ENCODE data around the gene PRSS22.

Gene PRSS22

DNA sequence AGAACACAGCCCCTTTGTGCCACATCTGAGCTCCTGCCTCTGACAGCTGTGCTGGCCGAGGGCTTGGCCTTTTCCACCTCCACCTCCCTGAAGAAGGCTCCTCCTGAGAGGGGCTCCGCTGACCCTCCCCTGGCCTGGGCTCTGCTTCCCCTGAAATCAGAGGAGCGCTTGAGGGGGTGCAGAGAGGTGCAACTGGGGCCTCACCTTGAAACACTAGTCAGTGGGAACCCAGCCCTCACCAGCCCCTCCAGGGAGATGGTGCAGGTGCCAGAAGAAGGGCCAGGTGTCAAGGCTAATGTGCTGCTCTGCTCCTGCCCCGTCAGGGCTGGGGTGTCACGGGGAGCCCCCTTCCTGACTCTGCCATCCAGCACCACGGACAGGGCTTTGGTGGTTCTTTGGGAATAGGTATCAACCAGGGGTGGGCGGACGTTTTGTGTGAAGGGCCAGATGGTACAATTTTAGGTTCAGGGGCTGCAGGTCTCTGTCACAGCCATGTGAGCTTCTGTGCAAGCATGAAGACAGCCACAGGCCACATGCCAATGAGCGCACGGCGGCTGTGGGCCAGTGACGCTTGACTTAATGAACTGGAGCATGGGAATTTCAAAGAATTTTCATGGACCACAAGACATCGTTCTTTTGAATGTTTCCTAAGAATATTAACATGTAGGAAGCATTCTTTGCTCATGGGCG lies 30.0 kb downstream of the PRSS22 start:
- DNase-seq (ENCODE audit: low read depth), result no peak

DNA sequence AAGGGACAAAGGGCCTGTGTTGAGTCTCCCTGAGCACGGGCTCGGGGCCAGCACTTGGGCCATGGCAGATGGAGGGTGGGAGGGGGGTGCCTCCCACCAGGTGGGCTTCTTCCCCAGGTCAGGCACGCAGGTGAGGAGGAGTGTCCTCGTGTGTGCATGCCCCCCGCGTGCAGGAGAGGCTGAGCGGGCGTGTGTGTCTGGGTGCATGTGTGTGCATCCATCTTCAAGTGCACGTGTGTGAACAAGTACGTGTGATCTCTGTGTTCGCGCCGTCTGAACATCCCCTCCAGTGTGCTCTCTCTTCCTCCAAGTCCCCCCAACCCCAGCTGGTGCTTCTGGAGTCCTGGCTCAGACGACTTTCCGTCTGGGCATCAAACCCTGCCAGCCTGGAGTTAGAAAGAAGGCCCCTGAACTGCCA lies 30.6 kb downstream of the PRSS22 start:
- no peak for DNase-seq (ENCODE audit: low read depth)

DNA sequence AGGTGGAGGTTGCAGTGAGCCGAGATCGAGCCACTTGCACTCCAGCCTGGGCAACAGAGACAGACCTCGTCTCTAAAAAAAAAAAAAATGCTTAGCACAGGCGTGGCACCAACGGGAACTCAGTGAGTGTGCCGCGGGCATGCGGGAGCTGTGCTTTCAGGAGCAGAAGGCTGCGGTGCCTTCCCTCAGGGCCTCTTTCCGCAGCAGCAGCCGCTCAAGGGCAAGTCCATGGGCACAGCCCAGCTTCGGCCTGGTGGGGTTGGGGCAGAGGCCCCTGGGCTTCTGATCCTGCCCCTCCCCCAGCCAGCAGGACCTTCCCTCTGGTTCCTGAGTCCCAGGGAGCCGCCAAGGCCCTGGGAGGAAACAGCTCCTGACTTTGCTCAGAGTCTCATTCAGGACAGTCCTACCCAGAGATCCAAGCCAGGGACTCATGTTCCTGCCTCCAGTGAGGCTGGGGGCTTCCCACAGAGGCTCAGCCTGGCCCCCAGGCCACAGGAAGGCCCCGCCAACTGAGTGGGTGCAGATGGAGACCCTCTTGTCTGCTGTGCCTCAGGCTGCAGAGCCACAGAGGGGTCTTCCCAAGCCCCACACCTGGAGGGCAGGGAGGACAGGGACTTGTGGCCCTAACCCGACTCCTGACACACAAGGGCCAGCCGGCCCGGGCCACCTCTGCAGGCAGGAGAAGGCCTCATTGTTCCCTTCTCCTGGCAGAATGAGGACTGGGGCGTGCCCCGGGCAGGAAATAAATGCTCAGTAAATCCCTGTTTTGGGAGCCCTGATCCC lies 31.2 kb downstream of the PRSS22 start:
- no peak for DNase-seq (ENCODE audit: low read depth)

DNA sequence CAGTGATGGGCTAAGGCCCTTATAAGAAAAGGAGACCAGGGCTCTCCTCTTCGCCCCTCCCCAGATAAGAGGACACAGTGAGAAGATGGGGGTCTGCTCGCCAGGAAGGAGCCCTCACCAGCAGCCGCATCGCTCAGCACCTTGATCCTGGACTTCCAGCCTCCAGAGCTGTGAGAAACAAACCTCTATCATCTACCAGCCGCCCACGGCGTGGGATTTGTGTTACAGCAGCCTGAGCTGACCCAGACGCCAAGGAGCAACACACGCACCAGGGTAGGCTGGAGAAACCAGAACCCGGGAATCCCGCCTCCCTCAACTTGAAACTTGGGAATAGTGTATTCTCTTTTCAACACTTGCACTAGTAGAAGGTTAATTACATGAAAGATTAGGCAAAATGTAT lies 32.1 kb downstream of the PRSS22 start:
- DNase-seq (ENCODE audit: low read depth), result no peak

DNA sequence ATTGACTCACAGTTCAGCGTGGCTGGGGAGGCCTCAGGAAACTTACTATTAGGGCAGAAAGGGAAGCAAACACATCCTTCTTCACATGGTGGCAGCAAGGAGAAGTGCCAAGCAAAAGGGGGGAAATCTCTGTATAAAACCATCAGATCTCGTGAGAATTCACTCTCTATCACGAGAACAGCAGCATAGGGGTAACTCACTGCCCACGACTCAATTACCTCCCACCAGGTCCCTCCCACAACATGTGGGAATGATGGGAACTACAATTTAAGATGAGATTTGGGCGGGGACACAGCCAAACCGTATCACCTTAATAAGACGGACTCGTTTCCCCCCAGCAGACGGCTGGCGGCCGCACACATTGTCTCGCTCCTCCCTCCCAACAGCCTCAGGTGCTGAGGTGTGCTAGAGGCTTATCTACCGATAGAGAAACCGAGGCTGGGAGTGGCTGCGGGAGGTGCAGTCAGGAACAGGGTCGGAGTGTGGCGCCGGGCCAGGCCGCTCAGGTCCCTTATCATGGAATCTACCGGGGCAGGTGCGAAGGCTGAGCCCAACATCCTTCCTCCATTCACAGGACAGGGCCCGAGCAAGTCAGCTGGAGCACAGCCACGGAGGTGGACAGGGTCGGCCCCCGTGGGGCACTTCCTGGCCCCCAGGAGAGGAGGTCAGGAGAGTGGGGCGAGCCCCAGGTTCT lies 32.8 kb downstream of the PRSS22 start:
- no peak for DNase-seq (ENCODE audit: low read depth)

DNA sequence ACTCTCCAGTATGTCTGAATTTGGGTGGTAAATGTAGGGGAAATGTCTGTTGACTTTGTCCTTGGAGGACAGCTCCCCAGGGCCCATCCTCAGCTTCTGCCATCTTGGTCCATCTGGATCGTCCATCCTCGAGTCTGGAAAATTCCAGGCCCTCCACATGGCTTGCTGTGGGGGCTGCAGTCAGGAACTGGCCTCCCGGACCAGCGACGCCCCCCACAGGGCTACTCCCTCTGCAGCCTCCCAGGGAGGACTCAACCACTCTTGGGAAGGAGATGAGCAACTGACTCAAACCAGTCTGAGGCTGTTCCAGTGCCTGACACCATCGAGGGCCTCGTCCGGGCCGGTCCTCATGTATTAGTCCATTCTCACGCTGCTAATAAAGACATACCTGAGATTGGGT lies 33.3 kb downstream of the PRSS22 start:
- DNase-seq (ENCODE audit: low read depth), result no peak

DNA sequence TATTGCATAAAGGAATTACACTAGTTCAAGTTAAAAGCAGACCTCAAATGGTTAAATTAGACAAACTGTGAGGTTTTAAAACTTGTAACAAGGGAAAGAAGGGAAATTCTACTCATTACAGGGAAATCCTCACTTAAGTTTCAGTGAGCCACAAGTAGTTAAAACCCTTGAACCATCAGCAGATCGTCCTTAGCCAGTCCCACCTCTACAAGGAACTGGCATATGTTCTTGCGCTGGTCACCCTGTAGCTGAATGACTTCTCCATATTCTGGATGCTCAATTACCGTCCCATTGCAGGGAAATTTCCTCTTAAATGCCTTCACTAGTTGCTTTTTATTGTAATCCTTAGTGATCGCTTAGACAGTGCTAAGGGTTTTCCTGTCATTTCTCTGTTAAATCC lies 35.5 kb downstream of the PRSS22 start:
- DNase-seq (ENCODE audit: low read depth), result no peak

DNA sequence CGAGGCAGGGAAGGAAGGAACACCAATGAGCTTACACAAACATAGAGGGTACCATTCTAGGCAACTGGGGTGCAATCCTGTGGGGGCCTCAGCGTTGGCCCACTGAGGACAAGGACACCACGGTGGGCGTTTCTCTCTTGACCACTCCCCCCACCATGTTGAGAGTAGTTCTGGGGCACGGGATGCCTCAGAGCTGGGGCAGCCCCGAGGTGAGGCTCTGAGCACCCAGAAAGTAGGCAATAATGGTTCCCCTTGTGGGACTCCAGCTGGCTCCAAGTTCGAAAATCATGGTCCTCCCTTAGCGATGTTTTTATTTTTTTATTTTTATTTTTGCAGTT lies 35.8 kb downstream of the PRSS22 start:
- DNase-seq (ENCODE audit: low read depth), result no peak

DNA sequence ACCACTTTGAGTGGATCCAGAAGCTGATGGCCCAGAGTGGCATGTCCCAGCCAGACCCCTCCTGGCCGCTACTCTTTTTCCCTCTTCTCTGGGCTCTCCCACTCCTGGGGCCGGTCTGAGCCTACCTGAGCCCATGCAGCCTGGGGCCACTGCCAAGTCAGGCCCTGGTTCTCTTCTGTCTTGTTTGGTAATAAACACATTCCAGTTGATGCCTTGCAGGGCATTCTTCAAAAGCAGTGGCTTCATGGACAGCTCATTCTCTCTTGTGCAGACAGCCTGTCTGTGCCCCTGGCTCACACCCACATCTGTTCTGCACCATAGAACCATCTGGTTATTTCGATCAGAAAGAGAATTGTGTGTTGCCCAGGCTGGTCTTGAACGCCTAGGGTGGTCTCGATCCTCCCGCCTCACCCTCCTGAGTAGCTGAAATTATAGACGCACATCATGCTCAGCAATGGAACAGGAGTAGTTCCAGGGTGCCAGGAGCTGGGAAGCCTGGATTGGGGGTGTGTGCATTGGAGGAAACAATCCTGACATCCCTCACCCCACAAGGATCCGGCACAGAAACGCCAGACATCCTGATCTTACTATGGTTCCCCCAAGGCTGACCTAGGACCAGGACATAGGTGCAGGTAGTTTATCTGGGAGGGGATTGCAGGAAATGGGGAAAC lies 36.3 kb downstream of the PRSS22 start:
- no peak for DNase-seq (ENCODE audit: low read depth)

DNA sequence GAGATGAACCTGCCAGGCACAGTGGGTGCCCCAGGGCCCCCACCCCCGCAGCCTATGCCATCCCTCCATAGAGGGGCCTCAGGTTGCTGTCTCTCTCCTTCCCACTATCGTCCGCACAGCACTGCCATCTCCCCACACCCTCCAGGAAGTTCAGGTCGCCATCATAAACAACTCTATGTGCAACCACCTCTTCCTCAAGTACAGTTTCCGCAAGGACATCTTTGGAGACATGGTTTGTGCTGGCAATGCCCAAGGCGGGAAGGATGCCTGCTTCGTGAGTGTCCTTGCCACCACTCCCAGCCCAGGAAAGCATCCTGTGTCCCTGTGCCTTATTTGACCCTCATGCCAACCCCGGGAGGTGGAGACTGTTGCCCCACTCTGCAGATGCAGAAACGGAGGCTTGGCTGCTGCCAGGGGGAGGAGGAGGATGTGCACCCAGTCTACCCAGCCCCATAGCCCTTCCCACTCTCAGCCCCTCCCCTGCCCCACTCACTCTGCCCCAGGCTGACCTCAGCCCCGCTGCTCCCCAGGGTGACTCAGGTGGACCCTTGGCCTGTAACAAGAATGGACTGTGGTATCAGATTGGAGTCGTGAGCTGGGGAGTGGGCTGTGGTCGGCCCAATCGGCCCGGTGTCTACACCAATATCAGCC lies 37.0 kb downstream of the PRSS22 start:
- no peak for DNase-seq (ENCODE audit: low read depth)

DNA sequence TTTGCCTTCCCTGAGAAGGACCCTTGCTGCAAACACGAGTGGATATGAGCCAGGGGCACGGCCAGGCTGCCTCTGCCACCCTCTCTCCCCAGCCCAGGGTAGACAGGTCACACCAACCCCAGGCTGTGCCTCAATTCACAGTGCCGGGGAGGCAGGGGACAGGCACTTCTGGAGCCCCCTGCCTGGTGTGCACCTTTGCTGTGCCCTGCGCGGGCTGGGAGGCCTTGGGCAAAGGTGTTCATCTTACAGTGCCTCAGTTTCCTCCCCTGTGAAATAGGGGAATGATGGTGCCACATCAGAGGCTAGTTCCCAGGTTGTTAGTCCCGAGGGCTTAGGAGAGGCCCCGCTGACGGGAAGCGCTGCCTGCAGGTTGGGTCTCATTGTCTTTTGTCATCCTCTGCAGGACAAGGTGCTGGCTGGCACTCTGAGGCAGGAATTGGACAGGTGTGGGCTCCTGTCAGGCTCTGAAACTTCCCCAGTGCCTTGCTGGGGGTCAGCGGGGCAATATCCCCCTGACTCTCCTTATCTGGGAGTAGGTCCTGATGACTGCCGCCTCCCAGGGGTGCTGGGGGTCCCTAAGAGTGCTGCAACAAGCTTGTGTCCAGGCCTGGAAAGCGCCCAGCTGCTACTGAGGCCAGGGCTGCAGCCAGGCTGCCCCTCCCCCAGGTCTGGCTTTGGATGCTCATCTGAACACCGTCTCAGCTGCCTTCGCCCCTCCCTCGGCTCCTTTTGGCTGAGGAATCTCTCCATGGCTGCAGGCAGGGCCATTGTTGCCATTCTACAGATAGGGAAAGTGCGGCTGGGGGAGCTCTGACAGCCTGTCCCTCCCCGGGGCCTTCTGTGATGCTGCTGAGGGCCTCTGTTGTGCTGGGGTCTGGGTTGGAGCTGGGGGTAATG lies 37.8 kb downstream of the PRSS22 start:
- DNase-seq (ENCODE audit: low read depth), result no peak

DNA sequence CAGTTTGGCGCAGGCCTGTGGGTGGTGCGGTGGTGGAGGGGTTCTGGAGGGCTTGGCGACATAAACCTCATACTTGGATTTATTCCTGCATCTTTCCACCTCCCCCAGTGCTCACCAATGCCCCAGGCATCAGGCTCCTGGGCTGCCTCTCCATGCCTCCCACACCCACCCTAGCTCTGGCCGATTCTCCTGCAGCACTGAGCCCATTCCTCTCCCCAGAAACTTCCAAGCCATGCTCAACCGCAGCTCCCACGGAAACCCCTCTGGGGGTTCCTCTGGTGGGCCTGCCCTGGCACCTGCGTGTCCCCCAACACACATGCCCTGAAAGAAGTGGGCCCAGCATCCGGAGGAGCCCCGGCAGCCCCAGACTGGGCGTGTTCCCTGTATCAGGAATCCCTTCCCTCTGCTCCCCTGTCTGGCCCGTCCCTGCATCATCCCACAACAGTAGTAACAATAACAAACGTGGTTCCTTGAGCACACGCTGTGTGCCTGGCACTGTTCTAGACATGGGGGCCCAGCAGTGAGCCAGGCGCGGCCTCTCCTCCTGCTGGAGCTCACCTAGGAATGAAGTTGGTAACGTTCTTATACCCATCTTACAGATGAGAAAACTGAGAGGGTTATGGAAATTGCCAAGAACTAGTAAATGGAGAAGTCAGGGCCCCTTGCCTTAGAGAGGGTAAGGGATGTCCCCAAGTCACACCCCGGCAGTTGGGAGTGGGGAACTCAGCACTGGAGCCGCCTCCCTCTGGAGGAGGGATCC lies 38.6 kb downstream of the PRSS22 start:
- DNase-seq (ENCODE audit: low read depth), result no peak

DNA sequence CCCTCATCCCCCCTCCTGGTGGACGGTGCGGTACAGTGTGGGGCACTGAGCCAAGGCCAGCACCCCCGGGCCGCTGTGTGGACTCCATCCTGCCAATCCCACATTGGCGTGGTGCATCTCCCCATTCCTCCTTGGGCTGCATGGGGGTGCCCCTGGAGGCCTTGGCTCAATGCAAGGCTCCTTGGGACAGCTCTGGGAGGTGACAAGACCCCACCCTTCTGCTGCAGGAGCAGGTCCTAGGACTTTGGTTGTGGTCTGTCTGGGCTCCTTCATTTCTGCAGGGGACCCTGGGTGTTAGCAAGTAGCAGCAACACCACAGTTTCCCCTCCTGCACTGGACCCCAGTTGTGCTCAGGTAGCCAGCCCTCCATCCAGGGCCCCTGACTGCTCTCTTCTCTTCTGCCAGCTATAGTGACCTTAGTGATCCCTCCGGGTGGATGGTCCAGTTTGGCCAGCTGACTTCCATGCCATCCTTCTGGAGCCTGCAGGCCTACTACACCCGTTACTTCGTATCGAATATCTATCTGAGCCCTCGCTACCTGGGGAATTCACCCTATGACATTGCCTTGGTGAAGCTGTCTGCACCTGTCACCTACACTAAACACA lies 39.6 kb downstream of the PRSS22 start:
- no peak for DNase-seq (ENCODE audit: low read depth)

DNA sequence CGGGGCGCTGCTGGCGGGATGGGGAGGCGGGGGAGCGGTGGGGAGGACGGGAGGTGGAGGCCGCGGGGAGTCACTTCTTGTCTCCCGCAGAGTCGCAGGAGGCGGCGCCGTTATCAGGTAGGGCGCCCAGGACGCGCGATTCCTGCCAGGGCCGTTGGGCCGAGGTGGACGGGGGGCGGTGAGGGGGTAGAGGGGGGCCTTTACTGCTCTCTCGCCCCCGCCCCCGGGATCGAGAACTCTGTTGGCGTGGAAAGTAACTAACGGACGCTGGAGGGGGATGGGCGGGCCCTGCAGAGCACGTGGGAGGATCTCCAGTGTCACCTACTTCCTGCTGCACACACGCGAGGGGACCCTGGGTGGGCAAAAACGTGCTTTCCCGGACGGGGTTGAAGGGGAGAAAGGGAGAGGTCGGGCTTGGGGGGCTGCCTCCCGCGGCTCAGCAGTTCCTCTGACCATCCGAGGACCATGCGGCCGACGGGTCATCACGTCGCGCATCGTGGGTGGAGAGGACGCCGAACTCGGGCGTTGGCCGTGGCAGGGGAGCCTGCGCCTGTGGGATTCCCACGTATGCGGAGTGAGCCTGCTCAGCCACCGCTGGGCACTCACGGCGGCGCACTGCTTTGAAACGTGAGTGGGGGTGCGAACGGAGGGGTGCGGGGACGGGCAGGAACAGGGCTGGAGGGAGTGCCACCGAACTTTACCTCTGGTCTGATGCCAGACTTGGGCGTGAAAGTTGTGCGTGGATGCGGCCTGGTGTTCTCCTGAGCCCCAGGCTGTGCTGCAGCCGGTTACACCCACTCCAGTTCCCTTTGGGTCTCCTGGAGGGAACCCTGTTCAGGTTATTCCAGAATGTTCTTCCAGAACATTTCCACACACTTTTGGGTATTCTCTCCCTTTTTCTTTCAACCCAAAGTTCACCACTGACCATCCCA lies 40.4 kb downstream of the PRSS22 start:
- DNase-seq (ENCODE audit: low read depth), result no peak

DNA sequence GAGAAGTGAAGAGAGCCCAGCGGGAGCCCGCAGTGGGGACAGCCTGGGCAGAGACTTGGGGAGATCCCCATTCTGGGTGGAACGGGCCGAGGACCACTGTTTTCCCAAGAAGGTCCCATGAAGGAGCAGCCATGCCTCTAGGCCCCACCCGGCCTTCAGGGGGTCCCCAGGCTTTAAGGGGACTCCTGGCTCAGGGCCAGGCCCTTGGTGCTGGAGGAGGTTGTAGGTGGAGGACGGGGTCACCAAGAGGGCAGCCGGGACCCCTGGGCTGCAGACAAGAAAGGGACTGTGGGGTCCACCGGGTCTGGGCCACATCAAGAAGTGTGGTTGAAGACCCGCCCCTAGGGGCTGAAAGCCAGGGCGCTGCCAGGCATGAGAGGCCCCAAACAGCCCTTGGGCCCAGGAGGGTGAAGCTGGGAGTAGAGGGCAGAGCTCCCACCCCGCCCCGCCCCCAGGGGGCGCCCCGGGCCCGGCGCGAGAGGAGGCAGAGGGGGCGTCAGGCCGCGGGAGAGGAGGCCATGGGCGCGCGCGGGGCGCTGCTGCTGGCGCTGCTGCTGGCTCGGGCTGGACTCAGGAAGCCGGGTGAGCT lies 41.1 kb downstream of the PRSS22 start, which contains the start of gene PRSS21:
Gene PRSS21, plus strand, starts transcription at position 487 of the 589 bp plus-strand sequence. Its CDS starts 32 bp downstream, at position 519.
- no peak for DNase-seq (ENCODE audit: low read depth)

DNA sequence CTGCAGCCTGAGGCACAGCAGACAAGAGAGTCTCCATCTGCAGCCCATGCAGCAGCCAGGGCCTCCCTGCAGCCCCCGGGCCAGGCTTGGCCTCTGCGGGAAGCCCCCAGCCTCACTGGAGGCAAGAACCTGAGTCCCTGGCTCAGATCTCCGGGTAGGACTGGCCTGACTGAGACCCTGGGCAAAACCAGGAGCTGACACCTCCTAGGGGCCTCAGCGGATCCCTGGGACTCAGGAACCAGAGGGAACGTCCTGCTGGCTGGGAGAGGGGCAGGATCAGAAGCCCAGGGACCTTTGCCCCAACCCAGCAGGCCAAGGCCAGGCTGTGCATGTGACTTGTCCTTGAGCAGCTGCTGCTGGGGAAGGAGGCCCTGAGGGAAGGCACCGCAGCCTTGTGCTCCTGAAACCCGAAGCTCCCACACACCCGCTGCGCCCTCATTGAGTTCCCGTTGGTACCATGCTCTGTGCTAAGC lies 42.6 kb downstream of the PRSS22 start:
- no peak for DNase-seq (ENCODE audit: low read depth)

DNA sequence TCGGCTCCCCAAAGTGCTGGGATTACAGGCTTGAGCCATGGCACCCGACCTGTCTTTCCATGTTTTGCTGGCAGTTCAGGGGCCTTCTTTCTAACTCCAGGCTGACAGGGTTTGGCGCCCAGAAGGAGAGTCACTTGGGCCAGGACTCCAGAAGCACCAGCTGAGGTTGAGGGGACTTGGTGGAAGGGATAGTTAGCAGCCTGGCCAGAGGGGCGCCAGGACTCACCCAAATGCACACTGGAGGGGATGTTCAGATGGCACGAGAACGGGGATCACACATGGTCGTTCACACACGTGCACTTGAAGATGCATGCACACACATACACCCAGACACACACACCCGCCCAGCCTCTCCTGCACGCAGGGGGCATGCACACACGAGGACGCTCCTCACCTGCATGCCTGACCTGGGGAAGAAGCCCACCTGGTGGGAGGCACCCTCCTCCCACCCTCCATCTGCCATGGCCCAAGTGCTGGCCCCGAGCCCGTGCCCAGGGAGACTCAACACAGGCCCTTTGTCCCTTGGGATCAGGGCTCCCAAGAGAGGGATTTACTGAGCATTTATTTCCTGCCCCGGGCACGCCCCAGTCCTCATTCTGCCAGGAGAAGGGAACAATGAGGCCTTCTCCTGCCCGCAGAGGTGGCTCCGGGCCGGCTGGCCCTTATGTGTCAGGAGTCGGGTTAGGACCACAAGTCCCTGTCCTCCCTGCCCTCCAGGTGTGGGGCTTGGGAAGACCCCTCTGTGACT lies 43.2 kb downstream of the PRSS22 start:
- no peak for DNase-seq (ENCODE audit: low read depth)

Measured in stimulated activated CD8-positive, alpha-beta memory T cell treated with anti-CD3 and anti-CD28 coated beads, Interleukin-7, amount 100 ng/mL, for 24 hours (primary cell).